HS-27A (cell line): ENCODE results near the gene ZMAT3.
"Not testable (repeated sequence)": the region's sequence is repeated elsewhere in the genome, so short reads cannot be mapped to it uniquely, and the experiment has no call there.

Experiments
- DNase-seq: peaks from one replicate; pipeline ENCODE4 v3.0.0-alpha.2; 2012; ENCODE audit warnings: low read depth, missing footprints

Gene ZMAT3

GRCh38 chr3:179071323-179072099 lies at the start of gene ZMAT3:
Gene ZMAT3 (minus strand): TSS chr3:179071809. CDS start chr3:179067752, 4,057 bp downstream.
- peak; percentile 42 for DNase-seq

GRCh38 chr3:179116816-179117215 lies 45.2 kb upstream of the ZMAT3 start:
- no peak for DNase-seq

GRCh38 chr3:179115444-179115843 lies 43.8 kb upstream of the ZMAT3 start:
- not testable (repeated sequence) for DNase-seq

- no peak for DNase-seq
Measured at GRCh38 chr3:179113903-179114302, 42.3 kb upstream of the ZMAT3 start.

GRCh38 chr3:179108086-179108485 lies 36.5 kb upstream of the ZMAT3 start:
- no peak for DNase-seq

- no peak for DNase-seq
Measured at GRCh38 chr3:179107617-179108016, 36.0 kb upstream of the ZMAT3 start.

- no peak for DNase-seq
Measured at GRCh38 chr3:179105881-179106280, 34.3 kb upstream of the ZMAT3 start.

GRCh38 chr3:179100652-179101051 lies 29.0 kb upstream of the ZMAT3 start:
- DNase-seq = no peak

- DNase-seq = no peak
Measured at GRCh38 chr3:179098388-179099077, 26.9 kb upstream of the ZMAT3 start.

- DNase-seq = no peak
Measured at GRCh38 chr3:179093807-179094206, 22.2 kb upstream of the ZMAT3 start.

- no peak for DNase-seq
Measured at GRCh38 chr3:179091113-179091512, 19.5 kb upstream of the ZMAT3 start.

GRCh38 chr3:179088306-179088705 lies 16.7 kb upstream of the ZMAT3 start:
- no peak for DNase-seq

- no peak for DNase-seq
Measured at GRCh38 chr3:179083977-179084376, 12.4 kb upstream of the ZMAT3 start.

- DNase-seq = no peak
Measured at GRCh38 chr3:179082416-179082815, 10.8 kb upstream of the ZMAT3 start.

- no peak for DNase-seq
Measured at GRCh38 chr3:179081885-179082284, 10.3 kb upstream of the ZMAT3 start.

GRCh38 chr3:179079537-179079936 lies 7.9 kb upstream of the ZMAT3 start:
- no peak for DNase-seq

- DNase-seq = no peak
Measured at GRCh38 chr3:179076243-179077027, 4.8 kb upstream of the ZMAT3 start.

- no peak for DNase-seq
Measured at GRCh38 chr3:179074656-179075055, 3.0 kb upstream of the ZMAT3 start.

- no peak for DNase-seq
Measured at GRCh38 chr3:179073816-179074215, 2.2 kb upstream of the ZMAT3 start.

GRCh38 chr3:179072100-179072438 lies 460 bp upstream of the ZMAT3 start:
- no peak for DNase-seq

GRCh38 chr3:179071027-179071322 lies 634 bp downstream of the ZMAT3 start:
- no peak for DNase-seq

GRCh38 chr3:179069762-179070390 lies 1.7 kb downstream of the ZMAT3 start:
- no peak for DNase-seq
